T-helper 2 cell (primary cell): ENCODE data around the gene TMEM117.
"Not testable (repeated sequence)": the region's sequence is repeated elsewhere in the genome, so short reads cannot be mapped to it uniquely, and the experiment has no call there.

Source experiments
- DNase-seq, 5 experiments: peaks; one replicate each; pipeline versions ENCODE4 v3.0.0 to v3.0.0-alpha.2; 2012 to 2022

TMEM117 gene

GRCh38 chr12:44029194-44029593 lies 193.3 kb downstream of the TMEM117 start:
- DNase-seq = no peak

DNA sequence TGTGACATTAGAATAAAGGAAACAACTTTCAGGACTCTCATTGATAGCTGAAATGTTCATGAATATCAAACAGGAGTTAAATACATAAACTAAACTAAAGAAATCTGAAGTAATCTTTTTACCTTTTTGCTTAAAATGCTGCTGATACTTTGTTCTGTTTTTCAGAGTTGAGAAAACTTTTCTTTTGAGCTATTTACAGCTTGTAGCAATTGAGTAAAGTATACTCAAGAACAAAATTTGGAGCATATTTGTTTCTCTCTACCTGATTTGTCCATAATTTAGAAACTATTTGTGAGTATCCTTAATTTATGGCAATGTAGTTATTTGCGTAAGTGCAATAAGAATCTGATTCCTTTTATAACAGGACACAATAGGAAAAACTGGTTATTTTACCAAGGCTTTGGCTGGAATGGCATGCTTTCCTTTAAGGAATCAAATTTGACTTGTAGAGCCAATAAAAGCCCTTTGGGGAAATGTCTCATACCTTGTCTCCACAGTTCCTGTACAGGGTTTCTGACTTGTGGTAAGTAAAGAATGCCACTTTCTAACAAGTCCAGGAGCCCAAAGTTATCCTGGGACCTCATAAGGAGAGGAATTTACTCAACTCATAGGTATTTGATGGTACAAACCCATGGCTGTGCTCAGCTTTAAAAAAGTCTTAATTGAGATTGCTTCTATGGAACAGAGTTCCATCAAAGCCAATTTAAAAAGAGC lies 195.7 kb downstream of the TMEM117 start:
- DNase-seq = no peak

- no peak for DNase-seq
Observed at GRCh38 chr12:44034906-44035305, 199.0 kb downstream of the TMEM117 start.

DNA sequence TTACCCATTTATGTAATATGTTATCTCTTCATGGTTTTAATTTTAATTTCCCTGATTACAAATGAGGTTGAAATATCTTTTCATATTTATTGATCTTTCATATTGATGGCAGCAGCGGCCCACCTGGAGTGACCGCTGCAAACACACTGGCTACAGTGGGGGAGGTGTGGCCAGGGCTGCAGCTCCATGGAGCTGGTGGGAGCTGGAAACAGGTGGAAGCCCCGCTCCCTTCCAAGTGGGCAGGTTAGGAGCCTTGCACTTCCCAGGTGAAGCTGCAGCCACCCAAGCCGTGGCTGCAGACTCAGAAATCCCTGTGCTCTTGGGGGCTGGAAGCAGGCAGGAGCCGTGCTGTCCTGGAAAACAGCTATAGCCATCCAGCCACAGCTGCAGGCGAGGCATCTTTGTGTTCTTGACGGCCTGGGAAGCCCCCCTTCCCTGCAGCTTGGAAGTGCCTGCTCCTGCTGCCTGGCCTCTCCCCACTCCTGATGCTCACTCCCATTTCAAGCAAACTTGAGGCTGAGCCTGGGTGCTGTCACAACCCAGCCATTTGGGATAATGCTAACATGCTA lies 201.1 kb downstream of the TMEM117 start:
- no peak for DNase-seq

GRCh38 chr12:44038411-44038810 lies 202.5 kb downstream of the TMEM117 start:
- DNase-seq = no peak

GRCh38 chr12:44044491-44044890 lies 208.6 kb downstream of the TMEM117 start:
- DNase-seq = not testable (repeated sequence)

DNA sequence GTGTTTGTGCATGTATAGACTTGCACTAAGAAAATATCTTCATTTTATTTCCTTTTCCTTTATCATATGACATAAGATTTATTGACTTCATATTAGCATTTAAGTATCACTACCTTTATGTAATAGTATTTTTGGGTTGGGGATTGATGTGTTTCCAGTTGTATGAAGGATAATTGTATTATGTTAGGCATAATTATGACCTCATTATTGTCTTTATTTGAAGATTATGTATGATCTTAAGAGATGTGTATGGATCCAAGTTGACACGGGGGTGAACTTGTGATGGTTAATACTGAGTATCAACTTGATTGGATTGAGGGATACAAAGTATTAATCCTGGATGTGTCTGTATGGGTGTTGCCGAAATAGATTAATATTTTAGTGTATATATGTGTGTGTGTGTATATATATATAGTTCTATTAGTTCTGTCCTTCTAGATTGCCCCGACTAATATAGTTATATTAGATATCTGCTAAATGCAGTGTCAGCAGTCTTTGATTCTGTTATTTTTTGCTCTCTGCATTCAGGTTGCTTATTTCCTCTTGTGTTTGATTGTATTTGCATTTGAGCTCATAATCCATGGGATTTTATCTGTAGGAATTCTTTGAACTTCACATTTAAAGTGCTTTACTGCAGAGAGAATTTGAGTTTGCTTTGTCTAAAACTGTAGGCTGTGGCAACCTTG lies 211.0 kb downstream of the TMEM117 start:
- no peak for DNase-seq

DNA sequence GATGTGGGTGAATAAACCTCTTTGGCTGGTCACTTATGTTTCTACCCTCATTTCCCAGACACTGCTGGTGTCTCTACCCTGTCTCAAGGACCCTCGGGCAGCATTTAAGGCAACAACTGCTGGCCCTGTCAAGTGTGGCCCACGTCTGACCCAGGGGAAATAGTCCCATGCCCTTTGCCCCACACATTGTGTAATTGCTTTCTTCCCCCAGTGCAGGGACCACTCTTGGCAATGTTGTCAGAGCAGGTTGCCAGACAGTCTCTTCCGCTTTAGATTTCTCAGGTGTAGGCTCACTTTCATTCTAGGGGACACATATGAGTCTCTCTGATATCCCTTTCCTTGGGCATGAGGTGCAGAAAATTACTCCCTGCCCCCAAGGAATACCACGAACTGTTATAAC lies 216.7 kb downstream of the TMEM117 start:
- no peak for DNase-seq

DNA sequence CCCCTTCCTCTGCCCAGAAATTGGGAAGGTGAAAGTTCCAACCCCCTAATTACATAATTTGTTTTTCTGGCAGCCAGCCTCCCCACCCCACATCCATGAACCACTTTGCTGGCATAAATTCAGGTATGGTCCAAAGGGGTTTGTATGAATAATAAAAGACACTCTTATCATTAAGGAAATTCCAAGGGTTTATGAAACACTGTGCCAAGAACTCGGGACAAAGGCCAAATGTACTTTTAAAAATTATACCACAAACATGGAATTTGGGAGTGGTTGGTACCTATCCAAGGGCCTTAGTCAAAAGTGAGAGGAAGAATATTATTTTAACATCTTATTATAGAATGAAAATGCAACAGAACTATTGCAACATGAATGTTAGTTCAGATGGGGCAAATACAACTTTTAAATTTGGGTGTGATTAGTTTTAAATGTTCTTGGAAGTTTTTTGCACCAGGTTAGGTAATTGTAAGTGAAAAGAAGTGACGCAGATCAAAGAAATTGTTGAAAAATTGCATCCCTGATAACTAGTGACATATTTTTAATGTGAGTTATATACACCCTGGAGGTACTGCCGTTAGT lies 217.8 kb downstream of the TMEM117 start:
- no peak for DNase-seq

- no peak for DNase-seq
Observed at GRCh38 chr12:44054281-44054680, 218.4 kb downstream of the TMEM117 start.

- DNase-seq = no peak
Observed at GRCh38 chr12:44058366-44058765, 222.5 kb downstream of the TMEM117 start.

GRCh38 chr12:44059476-44059875 lies 223.6 kb downstream of the TMEM117 start:
- no peak for DNase-seq

DNA sequence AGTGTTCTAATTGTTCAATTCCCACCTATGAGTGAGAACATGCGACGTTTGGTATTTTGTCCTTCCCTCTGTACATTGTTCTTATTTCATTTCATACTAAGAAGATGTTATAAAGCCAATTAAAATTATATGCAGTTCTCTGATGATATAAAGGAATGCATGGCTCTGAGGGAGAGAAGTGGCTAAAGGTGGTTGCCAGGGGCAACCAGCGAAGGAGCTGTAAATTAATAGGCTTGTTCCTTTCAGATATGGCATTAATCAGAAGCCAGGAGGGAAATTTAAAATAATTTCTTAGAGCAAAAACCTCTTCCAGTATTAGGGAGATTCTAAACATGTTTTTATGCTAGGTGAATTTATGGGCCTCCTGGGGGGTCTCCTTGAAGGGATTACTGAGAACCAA lies 227.8 kb downstream of the TMEM117 start:
- DNase-seq = no peak

DNA sequence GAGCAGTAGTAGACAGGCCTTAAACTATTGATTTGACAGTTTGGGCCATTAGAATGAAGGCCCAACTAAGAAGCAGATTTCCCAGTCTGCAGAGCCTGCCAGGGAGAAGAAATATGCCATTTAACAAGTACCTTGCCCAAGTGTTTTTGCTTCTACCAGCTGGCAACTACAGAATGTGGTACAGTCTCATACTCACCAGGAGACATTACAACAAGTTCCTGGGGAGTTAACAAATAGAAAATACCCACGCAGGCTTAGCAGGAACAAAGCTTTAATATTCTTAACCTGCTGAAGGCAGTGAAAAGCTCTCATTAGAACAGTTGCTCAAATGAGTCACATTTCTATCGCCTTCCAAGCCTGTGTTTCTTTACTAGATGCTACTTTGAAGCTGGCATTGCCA lies 241.0 kb downstream of the TMEM117 start:
- DNase-seq = no peak

DNA sequence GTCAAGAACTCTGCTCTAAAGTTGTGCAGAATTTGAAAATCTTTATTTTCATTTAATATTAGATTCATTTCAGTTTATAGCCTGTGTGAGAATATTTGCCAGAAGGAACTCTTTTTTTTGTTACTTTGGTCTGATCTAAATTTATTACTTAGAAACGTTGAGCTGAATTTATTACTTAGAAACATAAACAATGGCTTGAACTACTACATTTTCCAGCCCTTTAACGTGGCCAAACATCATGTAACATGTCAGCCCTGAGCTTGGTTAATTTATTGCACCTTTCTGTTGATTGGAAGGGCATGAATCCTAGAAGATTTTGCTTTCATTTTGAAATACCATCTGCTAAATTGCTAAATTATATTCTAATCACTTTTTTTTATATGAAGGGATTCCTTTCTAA lies 241.4 kb downstream of the TMEM117 start:
- DNase-seq = no peak

DNA sequence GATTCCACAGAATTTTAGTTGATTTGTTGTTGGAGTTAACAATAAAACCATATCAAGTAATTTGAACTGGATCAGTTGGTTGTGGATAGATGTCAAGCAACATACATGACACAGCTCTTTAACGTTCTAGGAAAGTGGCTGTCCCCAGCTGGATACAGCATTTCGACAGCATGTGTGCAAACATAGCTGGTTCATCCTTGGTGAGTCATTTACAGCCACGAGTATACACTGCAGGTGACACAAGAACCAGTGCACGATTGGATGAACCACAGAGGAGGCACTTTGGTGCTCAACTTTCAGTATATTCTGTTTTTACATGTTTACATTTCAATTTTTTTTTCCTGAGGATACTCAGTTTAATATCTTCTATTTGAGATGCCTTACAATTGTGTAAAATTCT lies 242.4 kb downstream of the TMEM117 start:
- no peak for DNase-seq

GRCh38 chr12:44088647-44089046 lies 252.8 kb downstream of the TMEM117 start:
- no peak for DNase-seq

GRCh38 chr12:44091948-44092606 lies 256.2 kb downstream of the TMEM117 start:
- DNase-seq = no peak

- DNase-seq = no peak
Observed at GRCh38 chr12:44098786-44099185, 262.9 kb downstream of the TMEM117 start.

DNA sequence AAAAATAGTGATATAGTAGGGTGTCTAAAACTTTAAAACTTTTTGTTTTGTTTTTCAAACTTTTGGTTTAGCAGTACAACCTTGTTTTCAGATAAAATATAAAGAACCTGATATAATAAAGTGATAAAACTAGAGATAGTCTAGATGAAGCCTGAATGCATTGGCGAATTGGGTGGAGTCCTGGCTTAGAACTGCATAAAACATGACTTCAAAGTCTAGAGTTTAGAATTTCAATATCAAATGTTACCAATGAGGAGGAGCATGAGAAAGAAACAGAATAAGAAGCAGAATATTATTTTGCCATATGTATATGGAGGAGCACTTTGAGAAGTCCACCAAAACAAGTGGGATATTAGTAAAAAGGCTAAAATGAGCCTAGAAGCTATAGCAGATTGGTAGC lies 263.6 kb downstream of the TMEM117 start:
- no peak for DNase-seq

DNA sequence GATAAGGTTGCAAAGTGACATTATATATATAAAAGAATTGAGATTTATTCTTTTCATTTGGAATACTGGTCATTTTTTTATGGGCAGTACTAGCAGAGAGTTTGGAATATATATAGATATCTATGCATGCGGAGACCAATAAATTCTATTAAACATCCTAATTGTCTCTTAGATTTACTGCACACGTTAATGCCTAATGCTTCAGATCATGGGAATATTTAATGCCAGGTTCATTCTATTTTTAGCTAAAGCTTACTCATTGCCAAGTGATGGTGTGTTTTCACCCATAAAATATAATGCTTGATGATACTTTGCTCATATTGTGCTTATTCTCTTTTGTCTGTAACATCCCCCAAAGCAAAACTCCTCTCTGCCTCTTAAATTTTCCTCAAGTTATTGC lies 264.4 kb downstream of the TMEM117 start:
- no peak for DNase-seq

GRCh38 chr12:44101475-44101874 lies 265.6 kb downstream of the TMEM117 start:
- DNase-seq = no peak

DNA sequence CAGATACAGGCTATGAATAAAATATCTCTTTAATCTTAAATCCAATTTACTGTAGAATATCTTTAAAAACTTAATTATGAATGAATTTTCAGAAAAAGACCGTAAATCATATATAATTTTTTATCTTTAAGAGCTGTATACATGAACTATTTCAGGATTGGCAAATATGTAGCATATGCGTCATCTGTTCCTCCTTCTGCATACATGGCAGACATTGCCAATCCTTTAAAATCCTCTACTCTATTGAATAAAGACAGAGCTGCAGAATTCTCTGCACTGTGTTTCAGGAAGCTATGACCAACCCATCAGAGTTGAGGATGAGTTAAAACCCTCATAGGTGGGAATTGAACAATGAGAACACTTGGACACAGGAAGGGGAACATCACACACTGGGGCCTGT lies 279.0 kb downstream of the TMEM117 start:
- DNase-seq = no peak
